ENCODE measurements around the gene IL18.
"Not testable (repeated sequence)": the region's sequence is repeated elsewhere in the genome, so short reads cannot be mapped to it uniquely, and the experiment has no call there.

Gene IL18

DNA sequence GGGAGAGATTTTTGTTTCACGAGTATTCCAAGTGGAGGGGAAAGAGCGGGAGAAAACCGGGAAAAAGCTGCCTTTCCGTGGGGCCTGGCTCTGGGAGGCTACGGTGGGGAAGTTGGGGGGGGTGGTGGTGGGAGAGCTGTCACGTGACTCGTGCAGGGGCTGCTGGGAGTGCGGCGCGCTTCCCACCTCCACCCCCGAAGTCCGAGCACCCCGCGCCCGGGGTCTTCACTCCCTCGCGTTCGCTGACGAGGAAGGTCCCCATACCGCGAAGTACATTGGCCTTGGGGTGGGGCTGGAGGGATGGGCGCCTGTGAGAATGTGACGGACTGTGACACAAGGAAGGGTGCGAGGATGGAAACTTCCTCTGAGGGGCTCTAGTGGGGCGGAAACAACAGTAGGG is 3.3 kb upstream of the IL18 start, which contains the start of gene TEX12:
TSS of gene TEX12 (plus strand) at position 228 of the 400 bp plus-strand sequence. CDS start 1,897 bp downstream, outside the sequence.
- DNase-seq (ENCODE audit: low read depth): no peak

DNA sequence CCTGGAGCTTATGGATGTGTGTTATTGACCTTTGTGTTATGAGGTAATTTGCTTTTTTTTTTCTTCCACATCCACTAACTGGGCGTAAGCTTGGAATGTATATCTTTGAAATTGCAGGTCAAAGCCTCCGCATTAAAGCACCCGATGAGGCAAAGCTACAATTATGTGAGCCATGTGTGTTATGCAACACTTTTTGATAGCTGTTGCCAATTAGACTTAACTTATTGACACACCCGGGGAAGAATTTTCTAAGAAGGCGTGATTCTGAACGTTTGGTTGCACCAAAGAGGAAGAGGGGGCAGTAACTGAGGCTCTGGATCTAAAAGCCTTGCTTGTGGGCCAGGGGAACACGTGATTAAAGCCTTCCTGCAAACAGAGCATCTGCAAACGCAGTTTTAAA is 2.7 kb upstream of the IL18 start:
- DNase-seq (ENCODE audit: low read depth): no peak

DNA sequence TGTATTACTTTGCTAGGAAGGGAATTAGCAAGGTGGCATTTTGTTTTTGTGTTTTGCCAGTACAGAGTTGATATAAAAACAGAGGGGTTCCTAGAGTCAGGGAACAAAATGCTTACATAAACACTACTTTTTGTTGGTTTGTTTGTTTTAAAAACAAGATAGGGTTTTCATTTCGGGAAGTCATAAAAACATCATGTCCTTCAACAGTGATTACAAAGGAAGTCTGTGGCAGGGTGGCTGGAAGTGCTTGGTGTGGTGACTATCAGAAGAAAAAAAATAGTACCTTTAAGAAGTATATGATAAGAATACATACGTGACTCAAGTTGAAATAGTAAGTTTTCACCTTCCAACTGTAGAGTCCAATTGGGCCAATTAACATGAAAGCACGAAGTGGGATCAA is 1.2 kb upstream of the IL18 start:
- DNase-seq (ENCODE audit: low read depth): no peak

DNA sequence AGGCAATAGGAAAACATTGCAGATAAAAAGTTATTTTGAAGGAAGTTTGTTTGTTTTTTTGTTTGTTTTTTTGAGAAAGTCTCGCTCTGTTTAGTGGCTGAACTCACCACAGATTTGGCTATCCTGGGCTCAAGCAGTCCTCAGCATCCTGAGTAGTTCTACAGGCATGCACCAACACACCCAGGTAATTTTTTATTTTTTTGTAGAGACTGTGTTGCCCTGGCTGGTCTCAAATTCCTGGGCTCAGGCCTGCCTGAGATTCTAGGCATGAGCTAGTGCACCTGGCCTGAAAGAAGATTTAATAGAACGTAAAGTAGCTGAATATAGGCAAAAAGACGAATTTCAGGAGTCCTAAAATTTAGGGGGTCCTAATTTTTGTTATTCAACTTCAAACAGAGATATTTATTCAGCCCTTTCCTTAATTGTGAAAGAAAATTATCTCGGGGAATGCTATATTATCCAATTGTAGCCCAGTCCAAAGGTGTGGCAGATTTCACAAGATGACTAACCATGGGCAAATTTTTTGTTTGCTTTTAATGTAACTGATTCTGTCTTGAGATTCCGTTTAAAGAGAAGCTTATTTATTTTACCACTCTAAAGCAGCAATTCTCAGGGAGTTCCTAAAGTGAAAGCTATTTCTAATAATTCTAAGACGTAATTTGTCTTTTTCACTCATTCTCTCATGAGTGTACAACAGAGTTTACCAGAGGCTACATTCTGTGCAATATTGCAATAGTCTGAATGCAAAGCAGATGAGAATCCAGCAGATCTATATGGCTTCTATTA is 940 bp downstream of the IL18 start:
- DNase-seq (ENCODE audit: low read depth): no peak

DNA sequence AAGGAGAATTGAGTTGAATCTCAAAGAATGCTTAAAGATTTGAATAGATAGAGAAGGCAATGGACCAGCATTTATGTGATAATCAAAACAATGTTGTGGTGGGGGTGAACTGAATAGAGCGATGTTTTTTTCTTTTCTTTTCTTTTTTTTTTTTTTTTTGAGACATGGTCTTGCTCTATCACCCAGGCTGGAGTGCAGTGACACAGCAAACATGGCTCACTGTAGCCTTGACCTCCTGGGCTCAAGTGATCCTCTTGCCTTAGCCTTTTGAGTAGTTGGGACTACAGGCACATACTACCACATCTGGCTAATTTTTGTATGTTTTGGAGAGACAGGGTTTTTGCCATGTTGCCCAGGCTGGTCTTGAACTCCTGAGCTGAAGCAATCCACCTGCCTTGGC is 1.7 kb downstream of the IL18 start:
- DNase-seq (ENCODE audit: low read depth): not testable (repeated sequence)

DNA sequence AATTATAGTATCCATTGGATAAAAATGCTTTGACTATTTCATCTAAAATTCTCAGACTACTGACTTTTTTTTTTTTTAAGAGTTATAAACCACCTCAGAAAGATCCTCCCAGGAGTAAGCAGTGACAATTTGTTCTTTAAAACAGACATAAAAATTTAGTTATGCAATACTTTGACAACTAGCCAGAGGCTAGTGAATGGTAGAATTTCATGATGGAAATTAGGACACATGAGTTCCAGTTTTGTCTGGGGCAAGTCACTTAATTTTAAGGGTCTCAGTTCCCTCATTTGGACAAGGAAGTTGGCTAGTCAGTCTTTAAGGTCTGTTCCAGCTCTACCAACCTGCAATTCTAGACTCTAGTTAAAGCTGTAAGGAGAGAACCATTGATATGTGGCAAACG is 2.9 kb downstream of the IL18 start:
- DNase-seq (ENCODE audit: low read depth): no peak

DNA sequence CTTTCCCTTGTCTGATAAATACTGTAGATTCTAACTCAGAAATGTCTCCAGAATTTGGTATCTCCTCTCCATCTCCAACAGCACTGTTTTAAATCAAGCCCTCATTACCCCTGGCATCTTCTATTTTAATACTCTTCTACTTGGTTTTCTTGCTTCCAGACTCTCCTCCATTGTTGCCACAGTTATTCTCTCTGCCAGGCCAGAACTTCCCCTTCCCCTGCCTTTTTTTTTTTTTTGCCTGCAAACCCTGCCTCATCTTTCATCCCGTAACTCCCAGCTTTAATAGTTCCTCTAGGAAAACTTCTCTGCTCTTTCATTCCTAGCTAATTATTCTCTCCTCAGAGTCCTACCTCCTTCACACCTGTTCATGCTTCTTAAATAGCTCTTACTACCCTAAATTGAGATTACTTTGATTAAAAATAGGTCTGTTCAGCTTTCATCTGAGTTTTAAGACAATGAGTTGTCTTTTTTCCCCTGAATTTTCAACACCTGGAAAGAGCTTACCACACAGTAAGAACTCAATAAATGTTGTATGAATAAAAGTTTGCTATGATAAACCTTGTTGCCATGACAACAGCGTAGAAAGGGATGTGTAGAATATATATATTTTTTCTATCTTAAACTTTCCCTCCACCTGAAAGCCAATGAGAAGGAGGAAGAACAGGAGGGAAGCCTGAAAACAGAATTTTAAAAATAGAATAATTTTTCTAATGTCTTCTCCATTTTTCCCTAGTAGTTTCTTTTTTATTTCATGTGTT is 3.6 kb downstream of the IL18 start:
- DNase-seq (ENCODE audit: low read depth): no peak

DNA sequence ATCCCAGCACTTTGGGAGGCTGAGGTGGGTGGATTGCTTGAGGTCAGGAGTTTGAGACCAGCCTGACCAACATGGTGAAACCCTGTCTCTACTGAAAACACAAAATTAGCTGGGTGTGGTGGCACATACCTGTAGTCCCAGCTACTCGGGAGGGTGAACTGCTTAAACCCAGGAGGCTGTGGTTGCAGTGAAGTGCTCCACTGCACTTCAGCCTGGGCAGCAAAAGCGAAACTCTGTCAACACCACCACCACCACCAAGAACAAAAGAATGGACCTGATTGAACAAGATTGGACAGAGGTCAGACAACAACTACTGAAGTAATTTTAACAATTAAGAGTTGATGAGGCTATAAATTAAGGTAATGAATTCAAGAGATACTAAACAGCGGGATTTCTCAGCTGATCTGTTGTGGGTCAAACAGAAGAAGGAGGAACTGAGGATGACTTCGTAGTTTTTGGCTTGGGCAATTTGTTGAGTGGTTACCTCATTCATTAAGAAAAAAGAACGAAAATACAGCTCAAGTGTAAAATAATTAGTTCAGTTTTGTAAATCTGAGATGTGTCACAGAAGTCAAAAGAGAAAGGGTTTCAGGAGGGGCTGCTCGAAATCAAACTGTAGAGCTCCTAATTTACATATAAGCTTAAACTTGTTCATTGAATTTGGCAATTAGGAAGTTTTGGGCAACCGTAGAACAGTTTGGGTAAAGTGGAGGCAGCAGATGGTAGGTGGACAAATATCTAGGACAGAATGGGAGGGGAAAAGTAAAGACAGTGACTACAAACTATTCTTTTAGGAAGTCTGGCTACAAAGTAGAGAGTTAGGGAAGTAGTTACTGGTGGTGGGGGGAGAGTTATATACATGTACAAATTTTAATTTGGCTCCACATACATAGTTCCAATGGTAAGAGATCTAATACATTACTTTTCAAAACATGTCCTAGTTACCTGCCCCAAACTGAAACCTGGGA is 4.5 kb downstream of the IL18 start:
- no peak for DNase-seq (ENCODE audit: low read depth)

DNA sequence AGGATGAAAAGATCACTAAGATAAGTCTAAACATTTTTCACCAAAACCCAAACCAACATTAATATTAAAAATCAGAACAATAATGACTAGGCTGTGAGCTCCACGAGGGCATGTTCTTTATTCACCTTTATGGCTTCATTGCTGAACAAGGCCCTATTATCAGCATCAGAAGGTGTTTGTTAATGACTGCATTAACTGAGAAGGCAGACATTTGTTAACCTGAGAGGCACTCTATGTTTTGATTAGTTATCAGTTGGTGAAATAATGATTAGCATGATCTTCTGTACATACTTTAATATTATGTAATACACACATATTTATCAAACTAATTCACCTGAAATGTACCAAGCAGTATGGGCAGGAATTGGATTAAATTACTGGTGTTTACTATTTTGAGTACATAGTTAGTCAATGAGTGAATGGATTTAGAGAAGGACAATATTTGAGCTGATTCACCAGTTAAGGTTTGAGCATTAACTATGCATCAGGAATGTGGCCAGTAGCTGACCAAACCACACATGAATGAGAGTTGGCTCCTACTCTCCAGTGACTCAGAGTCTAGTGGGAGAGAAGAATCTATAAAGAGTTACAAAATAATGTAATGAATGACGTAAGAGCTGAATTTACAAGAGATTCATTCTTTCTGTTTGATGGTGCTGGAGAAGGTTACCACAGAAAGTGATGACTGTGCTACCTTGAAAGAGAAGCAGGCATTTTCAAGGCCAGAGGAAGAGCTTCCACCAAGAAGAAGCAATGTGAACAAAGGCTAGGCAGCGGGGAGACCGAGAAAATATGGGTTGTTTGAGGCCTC is 6.7 kb downstream of the IL18 start:
- peak; percentile 98 for DNase-seq (ENCODE audit: low read depth)

DNA sequence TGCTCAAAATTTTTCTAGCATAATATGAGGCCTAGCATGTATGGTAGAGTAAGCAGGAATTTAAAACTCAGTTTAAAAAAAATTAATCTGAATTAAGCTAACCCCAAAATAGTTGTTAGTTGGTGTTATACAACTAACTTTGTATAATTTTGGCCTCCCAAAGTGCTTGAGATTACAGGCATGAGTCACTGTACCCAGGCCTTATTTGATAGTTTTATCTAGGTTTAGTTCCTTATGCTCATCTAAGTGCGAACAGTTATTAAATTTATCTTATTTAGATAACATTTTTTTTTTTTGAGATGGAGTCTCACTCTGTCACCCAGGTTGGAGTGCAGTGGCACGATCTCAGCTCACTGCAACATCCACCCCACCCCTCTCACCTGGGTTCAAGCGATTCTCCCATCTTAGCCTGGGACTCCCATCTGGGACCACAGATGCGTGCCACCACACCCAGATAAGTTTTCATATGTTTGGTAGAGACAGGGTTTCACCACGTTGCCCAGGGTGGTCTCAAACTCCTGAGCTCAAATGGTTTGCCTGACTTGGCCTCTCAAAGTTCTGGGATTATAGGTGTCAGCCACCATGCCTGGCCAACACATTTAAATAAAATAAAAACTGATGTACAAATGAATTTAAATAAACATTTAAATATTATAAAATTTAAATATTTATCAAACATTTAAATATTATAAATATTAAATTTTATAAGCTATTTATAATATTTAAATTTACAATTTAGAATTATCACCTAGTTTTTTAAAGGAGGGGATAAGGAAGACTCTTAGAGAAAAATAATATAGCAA is 7.5 kb downstream of the IL18 start:
- DNase-seq (ENCODE audit: low read depth): no peak

DNA sequence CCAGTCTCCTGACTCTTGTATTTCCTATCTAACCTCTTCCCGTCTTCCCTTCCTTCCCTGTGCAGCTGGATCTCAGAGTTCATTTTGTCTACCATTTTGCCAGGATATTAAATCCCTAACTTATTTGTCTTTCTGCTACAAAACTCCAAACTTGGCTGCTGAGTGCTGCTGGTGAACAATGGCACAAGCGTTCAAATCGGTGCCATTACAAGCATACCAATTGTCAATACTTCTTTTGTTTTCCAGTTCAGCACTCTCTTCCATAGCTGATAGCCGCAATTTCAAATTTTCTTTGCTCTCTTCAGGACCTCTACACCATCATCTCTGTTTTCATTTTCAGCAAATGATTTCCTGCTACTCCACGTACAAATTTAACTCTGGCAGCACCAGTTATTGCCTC is 13.4 kb downstream of the IL18 start:
- no peak for DNase-seq (ENCODE audit: low read depth)

DNA sequence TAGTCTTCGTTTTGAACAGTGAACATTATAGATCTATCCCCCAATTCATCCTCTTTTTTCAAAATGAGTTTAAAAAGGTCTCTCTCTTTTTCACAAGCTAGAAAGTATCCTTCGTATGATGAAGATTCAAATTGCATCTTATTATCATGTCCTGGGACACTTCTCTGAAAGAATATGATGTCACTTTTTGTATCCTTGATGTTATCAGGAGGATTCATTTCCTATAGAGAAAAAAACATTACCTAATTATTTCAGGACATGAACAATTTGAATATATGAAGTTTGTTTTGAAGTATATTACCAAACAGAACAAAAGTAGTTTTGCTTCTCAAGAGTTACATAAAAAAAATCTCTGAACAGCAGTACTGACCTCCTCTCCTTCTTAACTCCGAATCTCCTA is 20.3 kb downstream of the IL18 start:
- DNase-seq (ENCODE audit: low read depth): no peak

DNA sequence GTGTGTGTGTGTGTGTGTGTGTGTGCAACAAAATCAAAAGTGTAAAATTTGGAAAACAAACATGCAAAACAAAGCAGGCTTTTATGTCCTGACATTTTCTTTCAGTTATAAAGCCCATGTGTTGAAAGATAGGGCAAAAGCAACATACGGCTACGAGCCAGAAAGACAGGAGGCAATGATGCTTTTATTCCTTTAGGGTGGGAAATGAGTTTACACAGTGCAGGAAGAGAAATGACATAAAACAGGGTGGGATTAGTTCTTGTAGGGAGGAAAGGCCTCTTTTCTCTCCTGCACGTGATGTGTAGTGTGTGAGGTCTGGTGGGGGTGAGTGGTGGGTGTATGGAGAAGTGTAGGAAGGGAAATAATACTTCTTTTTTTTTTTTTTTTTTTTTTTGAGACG is 29.4 kb downstream of the IL18 start:
- DNase-seq (ENCODE audit: low read depth): no peak

DNA sequence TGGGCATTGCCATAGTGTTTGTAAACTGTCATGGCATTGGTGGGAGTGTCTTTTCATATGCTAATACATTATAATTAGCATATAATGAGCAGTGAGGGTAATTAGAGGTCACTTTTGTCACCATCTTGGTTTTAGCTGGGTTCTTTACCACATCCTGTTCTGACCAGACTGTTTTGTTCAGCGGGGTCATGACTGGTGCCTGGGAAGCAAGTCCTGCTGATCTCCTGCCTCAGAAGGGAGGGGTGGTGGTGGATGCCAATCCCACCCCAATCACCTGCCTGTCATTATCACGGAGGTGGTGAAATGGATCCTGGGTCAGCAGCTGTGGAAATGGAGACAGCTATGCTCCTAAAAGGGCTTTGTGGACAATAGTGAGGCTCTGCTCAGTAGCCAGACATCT is 31.2 kb downstream of the IL18 start:
- no peak for DNase-seq (ENCODE audit: low read depth)

DNA sequence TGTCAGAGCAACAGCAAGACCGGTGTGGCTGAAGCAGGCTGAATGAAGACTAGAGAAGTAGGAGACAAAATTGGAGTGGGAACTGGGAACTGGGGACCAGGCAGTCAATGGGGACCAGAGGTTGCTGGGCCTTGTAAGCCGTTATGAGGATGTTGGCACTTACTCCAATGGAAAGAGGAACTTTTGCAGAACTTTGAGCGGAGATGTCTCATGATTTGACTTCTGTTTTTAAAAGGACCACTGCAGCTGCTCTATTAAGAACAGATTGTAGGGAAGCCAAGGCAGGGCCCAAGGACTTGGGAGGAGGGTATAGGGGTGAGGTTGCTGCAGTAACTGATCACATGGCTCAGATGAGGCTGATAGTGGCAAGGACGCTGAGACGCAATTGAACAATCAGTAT is 34.2 kb downstream of the IL18 start:
- no peak for DNase-seq (ENCODE audit: low read depth)

DNA sequence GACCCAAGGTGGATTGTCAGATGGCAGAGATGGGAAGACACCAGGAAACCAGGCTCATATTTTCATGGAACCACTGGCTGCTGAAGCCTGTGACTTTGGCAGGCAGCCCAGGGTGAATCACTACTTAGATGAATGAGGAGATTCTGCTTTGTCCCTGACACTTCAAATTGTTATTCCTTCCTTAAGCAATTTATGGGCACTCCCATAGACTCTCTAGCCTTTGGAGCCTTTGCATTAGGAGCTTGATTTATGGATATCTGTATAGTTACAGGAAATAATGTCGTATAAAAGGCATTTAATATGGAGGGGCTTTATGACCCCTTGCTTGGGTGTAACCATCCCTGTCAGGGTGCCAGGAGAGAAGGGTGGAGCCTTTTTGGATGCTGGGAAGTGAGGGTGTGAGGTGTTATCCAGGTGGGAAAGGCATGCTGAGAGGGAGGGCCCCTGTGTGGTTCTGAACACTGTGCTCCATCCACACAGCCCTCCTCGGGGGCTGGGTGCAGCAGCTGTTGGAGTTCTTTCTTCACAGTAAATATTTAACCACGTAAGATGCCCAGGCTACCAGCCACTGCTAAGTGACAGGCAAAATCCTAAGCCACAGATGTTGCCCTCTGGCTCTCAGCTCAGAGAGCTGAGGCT is 35.3 kb downstream of the IL18 start:
- peak; percentile 77 for DNase-seq (ENCODE audit: low read depth)

DNA sequence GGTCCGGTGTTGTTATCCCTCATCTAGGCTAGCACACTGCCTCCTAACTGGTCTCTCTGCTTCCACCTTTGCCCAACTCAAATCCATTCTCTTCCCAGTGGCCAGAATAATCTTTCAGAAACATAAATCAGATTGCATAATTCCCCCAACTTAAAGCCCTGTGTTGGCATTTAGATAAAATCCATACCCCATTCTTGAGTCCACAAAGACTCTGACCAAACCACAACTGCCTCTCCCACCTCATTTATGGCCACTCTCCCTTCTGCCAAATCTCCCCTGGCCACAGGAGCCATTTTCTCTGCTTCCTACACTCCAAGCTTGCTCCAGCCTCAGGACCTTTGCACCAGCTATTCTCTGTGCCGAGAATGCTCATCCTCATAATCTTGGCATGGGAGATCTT is 36.8 kb downstream of the IL18 start:
- no peak for DNase-seq (ENCODE audit: low read depth)

DNA sequence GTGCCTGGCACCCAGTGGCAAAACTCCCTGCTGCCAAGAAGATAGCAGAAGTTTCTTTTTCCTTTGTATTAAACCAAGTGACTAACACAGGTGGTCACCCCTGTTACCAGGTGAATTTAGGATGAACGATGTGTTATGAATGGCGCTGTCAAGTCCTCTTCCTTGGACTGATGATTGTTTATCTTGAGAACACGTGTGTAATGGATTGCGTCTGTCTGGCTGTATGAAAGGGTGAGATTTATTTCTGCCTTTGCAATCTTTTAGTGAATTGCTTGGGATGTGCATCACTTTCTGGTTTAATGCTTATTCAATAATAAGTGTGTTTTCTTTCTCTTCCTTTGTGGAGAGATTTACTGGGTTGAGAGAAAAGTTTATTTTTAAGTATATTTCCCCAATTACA is 40.8 kb downstream of the IL18 start:
- no peak for DNase-seq (ENCODE audit: low read depth)

DNA sequence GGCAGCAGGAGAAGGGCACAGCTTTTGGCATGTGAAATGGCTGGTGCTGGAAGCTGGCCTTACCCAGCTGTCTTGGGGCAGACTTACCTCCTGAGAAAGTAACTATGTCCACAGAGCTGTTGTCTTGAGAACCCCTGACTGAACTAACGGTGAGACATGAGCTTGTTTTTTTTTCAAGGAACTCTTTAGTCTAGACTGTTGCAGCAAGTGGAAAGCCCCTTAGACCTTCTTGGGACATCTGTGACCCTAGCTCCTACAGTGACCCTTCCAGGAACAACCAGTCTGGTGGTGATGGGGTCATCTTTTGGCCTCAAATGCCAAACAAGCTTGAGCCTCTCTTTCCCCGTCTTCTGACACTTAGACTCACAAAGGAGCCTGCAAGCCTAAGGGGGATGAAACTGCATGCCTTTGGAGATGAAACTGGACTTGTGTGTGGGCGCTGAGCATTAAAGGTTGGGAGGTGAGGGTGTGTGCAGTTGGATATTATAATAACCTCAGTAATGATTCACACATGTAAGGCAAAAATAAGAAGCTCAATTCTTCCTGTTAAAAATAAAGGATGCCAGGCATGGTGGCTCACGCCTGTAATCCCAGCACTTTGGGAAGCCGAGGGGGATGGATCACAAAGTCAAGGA is 41.8 kb downstream of the IL18 start:
- DNase-seq (ENCODE audit: low read depth): no peak

DNA sequence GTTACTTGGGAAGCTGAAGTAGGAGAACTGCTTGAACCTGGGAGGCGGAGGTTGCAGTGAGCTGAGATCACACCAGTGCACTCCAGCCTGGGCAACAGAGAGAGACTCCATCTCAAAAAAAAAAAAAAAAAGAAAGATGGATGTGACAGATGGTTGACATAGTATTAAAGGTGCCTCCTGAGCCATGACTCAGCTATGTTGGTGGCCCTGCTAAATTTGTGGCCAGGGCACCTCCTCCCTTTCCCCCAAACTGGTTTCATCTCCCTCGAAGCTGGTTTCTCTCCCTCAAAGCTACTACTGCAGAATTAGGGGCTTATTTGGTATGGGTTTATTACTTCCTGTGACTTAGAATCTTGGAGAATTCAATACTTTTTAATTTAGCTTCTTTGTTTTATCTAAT is 45.7 kb downstream of the IL18 start:
- DNase-seq (ENCODE audit: low read depth): no peak

Measured in GM04504 (cell line).